OCI-LY1 (cell line): ENCODE data around the gene C2orf49.

Experiments used
- H2AFZ ChIP-seq: fragments of 200-600 bp; sonication (generic), shearing (Covaris generic); 2 replicates; pipeline ENCODE4 v1.6.0; 2014; ENCODE audit warnings: antibody characterized with exemption, mild to moderate bottlenecking, low read length
- H3F3A ChIP-seq: fragments of 200-600 bp; sonication (generic), shearing (Covaris generic); 2 replicates; pipeline ENCODE4 v1.6.0; 2014; ENCODE audit warnings: mild to moderate bottlenecking, antibody characterized with exemption, low read length, moderate library complexity; ENCODE audit not compliant: insufficient read depth
- H3K27ac ChIP-seq: fragments of 200-600 bp; sonication (generic); 2 replicates; pipeline ENCODE4 v1.5.1; 2014; ENCODE audit warnings: low read length, mixed run types, mild to moderate bottlenecking, low read depth; ENCODE audit not compliant: poor library complexity, severe bottlenecking
- H3K27me3 ChIP-seq: fragments of 200-600 bp; sonication (generic); 2 replicates; pipeline ENCODE4 v1.6.0; 2014; ENCODE audit warnings: antibody characterized with exemption, mild to moderate bottlenecking, low read length, moderate library complexity; ENCODE audit not compliant: insufficient read depth
- H3K36me3 ChIP-seq: fragments of 200-600 bp; sonication (generic); 2 replicates; pipeline ENCODE4 v1.6.1; 2014; ENCODE audit warnings: mild to moderate bottlenecking, antibody characterized with exemption, low read length, moderate library complexity, mixed read lengths; ENCODE audit not compliant: insufficient read depth
- H3K4me1 ChIP-seq: fragments of 200-600 bp; sonication (generic); 2 replicates; pipeline ENCODE4 v1.5.1; 2014; ENCODE audit warnings: mild to moderate bottlenecking, low read length, moderate library complexity; ENCODE audit not compliant: insufficient read depth, severe bottlenecking
- H3K4me2 ChIP-seq: fragments of 200-600 bp; sonication (generic), shearing (Covaris generic); 2 replicates; pipeline ENCODE4 v1.6.1; 2014; ENCODE audit warnings: low read length
- H3K4me3 ChIP-seq: fragments of 200-600 bp; sonication (generic); 2 replicates; pipeline ENCODE4 v1.5.1; 2014; ENCODE audit warnings: low read length, low read depth, mild to moderate bottlenecking, mixed read lengths; ENCODE audit not compliant: poor library complexity, severe bottlenecking
- H3K79me2 ChIP-seq: fragments of 200-600 bp; shearing (Covaris generic); 2 replicates; pipeline ENCODE4 v1.6.1; 2016; ENCODE audit warnings: mixed run types, low read length, mixed read lengths; ENCODE audit not compliant: insufficient read depth
- H3K9ac ChIP-seq: fragments of 200-600 bp; sonication (generic), shearing (Covaris generic); 2 replicates; pipeline ENCODE4 v1.6.1; 2014; ENCODE audit warnings: mild to moderate bottlenecking, low read length, mixed read lengths
- H3K9me2 ChIP-seq: fragments of 200-600 bp; sonication (generic), shearing (Covaris generic); 2 replicates; pipeline ENCODE4 v1.6.1; 2014; ENCODE audit warnings: low read depth, mild to moderate bottlenecking, low read length, mixed read lengths
- H3K9me3 ChIP-seq: fragments of 200-600 bp; shearing (Covaris generic); 2 replicates; pipeline ENCODE4 v1.6.1; 2014; ENCODE audit warnings: low read length, mixed read lengths
- H4K20me1 ChIP-seq: fragments of 200-600 bp; sonication (generic), shearing (Covaris generic); 2 replicates; pipeline ENCODE4 v1.6.0; 2016; ENCODE audit warnings: mild to moderate bottlenecking, low read length; ENCODE audit not compliant: insufficient read depth
- EZH2 ChIP-seq: fragments of 200-600 bp; sonication (generic), shearing (Covaris generic); IDR thresholded peaks from 2 replicates; pipeline ENCODE4 v1.8.0; 2017; ENCODE audit warnings: borderline replicate concordance, mixed run types, mild to moderate bottlenecking, antibody characterized with exemption, low read length, moderate library complexity, mixed read lengths
- TF ChIP-seq, protein P1 (sequence below): fragments of 200-600 bp; sonication (generic), shearing (Covaris generic); IDR thresholded peaks from 2 replicates; pipeline ENCODE4 v1.5.1; 2017; ENCODE audit warnings: mild to moderate bottlenecking, antibody characterized with exemption, low read length, moderate library complexity, mixed read lengths

The C2orf49 gene

DNA sequence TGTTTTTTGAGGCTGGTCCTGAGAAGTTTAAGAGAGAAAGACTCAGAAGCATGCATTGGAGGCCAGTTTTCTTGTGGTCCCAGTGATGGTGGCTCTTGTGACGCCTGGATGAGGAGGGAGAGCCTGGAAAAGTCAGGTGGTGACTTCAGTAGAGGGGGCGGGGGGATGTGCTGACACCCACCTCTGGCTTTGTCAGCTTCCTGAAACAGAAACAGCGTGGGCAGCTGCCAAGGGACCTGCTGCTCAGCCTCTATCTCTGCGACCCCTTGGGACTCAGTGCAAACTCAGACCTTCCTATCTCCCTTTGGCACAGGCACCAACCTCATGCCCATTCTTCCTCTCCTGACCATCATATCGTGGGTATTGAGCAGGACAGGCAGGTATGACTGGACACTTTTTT lies 14.2 kb upstream of the C2orf49 start:
- Histone ChIP-seq H3K9me2 (no peaks in the 10 kb centered on the region), H3K9me3 (no peaks in the 10 kb centered on the region), H3K27me3 (no peaks in the 10 kb centered on the region), H3K4me1 (peaks cover 21% of the 10 kb centered on the region), H3F3A (no peaks in the 10 kb centered on the region), H3K27ac (no peak overlapping the region), H3K79me2 (peaks cover 92% of the 10 kb centered on the region), H3K4me3 (no peak overlapping the region), H4K20me1 (no peaks in the 10 kb centered on the region), H3K9ac (no peak overlapping the region), H2AFZ (no peak overlapping the region), H3K4me2 (no peak overlapping the region), H3K36me3 (peaks cover 32% of the 10 kb centered on the region)
- TF ChIP-seq, protein P1, sequence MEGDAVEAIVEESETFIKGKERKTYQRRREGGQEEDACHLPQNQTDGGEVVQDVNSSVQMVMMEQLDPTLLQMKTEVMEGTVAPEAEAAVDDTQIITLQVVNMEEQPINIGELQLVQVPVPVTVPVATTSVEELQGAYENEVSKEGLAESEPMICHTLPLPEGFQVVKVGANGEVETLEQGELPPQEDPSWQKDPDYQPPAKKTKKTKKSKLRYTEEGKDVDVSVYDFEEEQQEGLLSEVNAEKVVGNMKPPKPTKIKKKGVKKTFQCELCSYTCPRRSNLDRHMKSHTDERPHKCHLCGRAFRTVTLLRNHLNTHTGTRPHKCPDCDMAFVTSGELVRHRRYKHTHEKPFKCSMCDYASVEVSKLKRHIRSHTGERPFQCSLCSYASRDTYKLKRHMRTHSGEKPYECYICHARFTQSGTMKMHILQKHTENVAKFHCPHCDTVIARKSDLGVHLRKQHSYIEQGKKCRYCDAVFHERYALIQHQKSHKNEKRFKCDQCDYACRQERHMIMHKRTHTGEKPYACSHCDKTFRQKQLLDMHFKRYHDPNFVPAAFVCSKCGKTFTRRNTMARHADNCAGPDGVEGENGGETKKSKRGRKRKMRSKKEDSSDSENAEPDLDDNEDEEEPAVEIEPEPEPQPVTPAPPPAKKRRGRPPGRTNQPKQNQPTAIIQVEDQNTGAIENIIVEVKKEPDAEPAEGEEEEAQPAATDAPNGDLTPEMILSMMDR, result no peak

DNA sequence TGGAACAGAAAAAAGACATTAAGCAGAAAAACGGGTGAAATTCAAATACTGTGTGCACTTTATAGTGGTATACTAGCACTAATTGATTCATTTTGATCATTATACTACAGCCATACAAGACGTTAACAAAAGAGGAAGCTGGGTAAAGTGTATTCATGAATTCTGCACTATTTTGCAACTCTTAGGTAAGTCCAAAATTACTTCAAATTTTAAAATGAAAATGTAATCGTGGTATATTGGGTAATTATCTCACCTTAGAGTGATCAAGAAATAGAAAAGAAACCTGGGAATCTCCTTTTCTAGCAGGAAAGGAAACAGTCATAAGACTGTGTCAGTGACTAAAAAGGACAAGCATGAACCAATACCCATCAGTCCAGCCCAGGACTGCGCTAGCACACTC lies 13.2 kb upstream of the C2orf49 start:
- H3K4me3 ChIP-seq, result no peak overlapping the region
- no peaks in the 10 kb centered on the region for H3K27me3 ChIP-seq
- H3F3A ChIP-seq, result no peaks in the 10 kb centered on the region
- no peak overlapping the region for H2AFZ ChIP-seq
- H4K20me1 ChIP-seq, result no peaks in the 10 kb centered on the region
- peaks cover 92% of the 10 kb centered on the region for H3K79me2 ChIP-seq
- TF ChIP-seq EZH2, result no peak
- TF ChIP-seq, protein P1, result no peak
- no peaks in the 10 kb centered on the region for H3K9me3 ChIP-seq
- peaks cover 30% of the 10 kb centered on the region for H3K4me1 ChIP-seq
- peaks cover 31% of the 10 kb centered on the region; the same call in 1 of the 2 replicates for H3K36me3 ChIP-seq
- H3K27ac ChIP-seq, result no peak overlapping the region
- no peak overlapping the region for H3K4me2 ChIP-seq
- no peak overlapping the region for H3K9ac ChIP-seq
- no peaks in the 10 kb centered on the region for H3K9me2 ChIP-seq

DNA sequence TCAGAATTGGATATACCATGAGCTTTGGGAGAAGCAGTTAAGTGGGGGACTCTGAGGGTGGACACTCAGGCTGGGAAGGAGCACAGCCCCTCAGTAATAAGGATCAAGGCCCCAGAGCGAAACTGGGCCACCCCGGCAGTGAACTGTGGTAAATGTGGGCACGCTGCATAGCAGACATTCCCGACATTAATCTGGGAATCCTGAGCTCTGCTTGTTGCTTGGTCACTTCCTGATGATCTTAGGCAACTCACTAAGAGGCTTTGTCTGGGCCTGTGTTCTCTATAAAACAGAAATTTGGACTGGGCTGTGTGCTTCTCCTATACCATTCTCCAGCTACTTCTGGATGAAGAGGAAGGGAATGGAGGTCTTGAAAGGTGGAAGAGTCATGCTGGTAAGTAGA lies 12.6 kb upstream of the C2orf49 start:
- Histone ChIP-seq H3F3A (no peaks in the 10 kb centered on the region), H3K79me2 (peaks cover 90% of the 10 kb centered on the region), H3K9me3 (no peaks in the 10 kb centered on the region), H4K20me1 (no peaks in the 10 kb centered on the region), H3K4me2 (no peak overlapping the region), H3K36me3 (peaks cover 31% of the 10 kb centered on the region; the same call in 1 of the 2 replicates), H3K4me3 (no peak overlapping the region), H3K4me1 (peaks cover 30% of the 10 kb centered on the region), H2AFZ (no peak overlapping the region), H3K27ac (no peak overlapping the region), H3K27me3 (no peaks in the 10 kb centered on the region), H3K9me2 (no peaks in the 10 kb centered on the region), H3K9ac (no peak overlapping the region)
- TF ChIP-seq, protein P1, result no peak
- no peak for TF ChIP-seq EZH2
